IPS DF 6.9 (cell line): ENCODE measurements around the gene LCNL1.

Experiments used
- DNase-seq: peaks from one replicate; pipeline ENCODE4 v3.0.0-alpha.2; 2013; ENCODE audit warnings: low read depth, low spot score
- H3K27ac ChIP-seq: one replicate; pipeline ENCODE4 v1.5.1; 2013; ENCODE audit warnings: low read length, control low read depth
- H3K27me3 ChIP-seq: 2 replicates; pipeline ENCODE4 v1.6.1; 2013; ENCODE audit warnings: mild to moderate bottlenecking, low read length; ENCODE audit not compliant: control insufficient read depth, insufficient read depth
- H3K36me3 ChIP-seq: 2 replicates; pipeline ENCODE4 v1.6.1; 2013; ENCODE audit warnings: low read length; ENCODE audit not compliant: control insufficient read depth, insufficient read depth
- H3K4me1 ChIP-seq: 2 replicates; pipeline ENCODE4 v1.6.1; 2013; ENCODE audit warnings: low read length; ENCODE audit not compliant: control insufficient read depth, insufficient read depth
- H3K4me3 ChIP-seq: 2 replicates; pipeline ENCODE4 v1.5.1; 2013; ENCODE audit warnings: mild to moderate bottlenecking, low read length
- H3K9me3 ChIP-seq: 2 replicates; pipeline ENCODE4 v1.6.1; 2013; ENCODE audit warnings: low read length, inconsistent platforms; ENCODE audit not compliant: control insufficient read depth, insufficient read depth
- WGBS: extraction: QIAGEN DNeasy Blood & Tissue Kit; methylation state at CpG from one replicate; pipeline ENCODE4 v1.1.7; 2013; ENCODE audit warnings: mixed read lengths, missing lambda C conversion rate; ENCODE audit not compliant: insufficient read length, insufficient coverage; 5-methylcytosine and 5-hydroxymethylcytosine counted together

The LCNL1 gene

DNA sequence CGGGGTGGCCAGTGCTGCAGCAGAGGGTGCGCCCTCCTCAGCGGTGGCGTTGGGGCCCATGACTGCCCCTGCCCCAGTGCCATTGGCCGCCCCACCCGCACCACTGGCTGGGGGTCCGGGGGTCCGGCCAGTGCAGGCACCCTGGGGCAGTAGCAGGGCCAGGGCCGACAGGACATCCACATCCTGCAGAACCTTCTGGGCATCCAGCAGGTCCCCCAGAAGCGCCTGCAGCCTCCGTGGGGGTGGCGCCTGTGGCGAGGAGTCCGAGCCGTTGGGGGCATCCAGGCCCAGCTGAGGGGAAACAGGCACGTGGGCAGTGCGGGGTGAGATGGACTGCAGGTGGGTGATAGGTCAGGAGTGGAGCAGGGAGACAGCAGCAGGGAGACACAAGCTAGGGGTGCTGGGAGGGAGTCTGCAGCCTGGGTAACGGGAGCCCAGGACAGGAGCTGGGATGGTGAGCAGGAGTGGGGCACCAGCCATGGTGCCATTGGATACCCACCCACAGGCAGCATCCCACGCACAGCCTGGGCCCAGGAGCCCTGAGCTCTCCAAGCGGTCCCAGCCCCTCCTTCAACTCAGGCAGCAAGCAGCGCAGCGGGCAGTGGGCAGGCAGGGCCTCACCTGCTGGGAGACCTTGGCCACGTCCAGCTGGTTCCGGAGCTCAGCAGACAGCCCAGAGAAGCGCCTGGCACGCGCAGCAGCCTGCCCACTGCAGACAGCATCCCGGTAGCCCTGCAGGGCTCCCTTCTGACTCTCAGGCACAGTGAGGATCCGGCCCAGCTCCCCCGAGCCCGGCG, 38.2 kb downstream of the LCNL1 start:
- H3K27me3 ChIP-seq: no peaks in the 10 kb centered on the region
- H3K27ac ChIP-seq: no peak overlapping the region
- H3K4me1 ChIP-seq: peaks cover 3% of the 10 kb centered on the region
- no peak for DNase-seq
- H3K4me3 ChIP-seq: no peak overlapping the region
- no peaks in the 10 kb centered on the region for H3K9me3 ChIP-seq
- WGBS: no CpG with 5 or more reads among the region's 32 CpGs
- H3K36me3 ChIP-seq: no peaks in the 10 kb centered on the region; the same call in 1 of the 2 replicates

DNA sequence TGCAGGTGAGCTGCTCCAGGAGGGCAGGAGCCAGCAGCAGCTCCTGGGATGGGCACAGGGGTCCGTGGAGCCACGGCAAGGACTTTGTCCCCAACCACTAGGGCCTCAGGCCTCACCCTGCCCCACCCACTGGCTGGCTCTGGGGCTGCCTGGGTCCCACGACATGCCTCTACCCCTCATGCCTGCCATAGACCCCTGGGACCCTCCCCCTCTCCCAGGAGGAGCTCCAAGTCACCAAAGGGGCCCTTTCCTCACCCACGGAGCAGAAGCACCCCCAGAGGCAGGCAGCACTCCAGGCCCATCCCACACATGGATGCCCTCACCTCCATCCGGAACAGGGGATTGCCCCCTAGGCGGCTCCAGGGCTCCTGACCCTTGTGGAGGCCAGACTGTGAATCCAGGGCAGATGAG, 38.8 kb downstream of the LCNL1 start:
- no peak for DNase-seq
- Histone ChIP-seq H3K4me3 (no peak overlapping the region), H3K36me3 (no peaks in the 10 kb centered on the region; the same call in 1 of the 2 replicates), H3K4me1 (peaks cover 3% of the 10 kb centered on the region), H3K27ac (no peak overlapping the region), H3K9me3 (no peaks in the 10 kb centered on the region), H3K27me3 (no peaks in the 10 kb centered on the region)
- WGBS: no CpG with 5 or more reads among the region's 6 CpGs

- H3K36me3 ChIP-seq: no peaks in the 10 kb centered on the region; the same call in 1 of the 2 replicates
- WGBS: no CpG with 5 or more reads among the region's 30 CpGs
- no peak overlapping the region for H3K4me3 ChIP-seq
- no peaks in the 10 kb centered on the region for H3K9me3 ChIP-seq
- DNase-seq: peak; percentile 81
- peaks cover 3% of the 10 kb centered on the region for H3K4me1 ChIP-seq
- H3K27me3 ChIP-seq: no peaks in the 10 kb centered on the region
- H3K27ac ChIP-seq: no peak overlapping the region
These were observed 39.3 kb downstream of the LCNL1 start for GRCh38 chr9:137021979-137022661.

- H3K27ac ChIP-seq: no peak overlapping the region
- WGBS: no CpG with 5 or more reads among the region's 23 CpGs
- peaks cover 3% of the 10 kb centered on the region for H3K4me1 ChIP-seq
- no peak for DNase-seq
- H3K27me3 ChIP-seq: no peaks in the 10 kb centered on the region; the same call in 1 of the 2 replicates
- no peak overlapping the region for H3K4me3 ChIP-seq
- no peaks in the 10 kb centered on the region; the same call in 1 of the 2 replicates for H3K36me3 ChIP-seq
- no peaks in the 10 kb centered on the region for H3K9me3 ChIP-seq
These were observed 39.8 kb downstream of the LCNL1 start for GRCh38 chr9:137022662-137023008.

- H3K27me3 ChIP-seq: no peaks in the 10 kb centered on the region; the same call in 1 of the 2 replicates
- H3K36me3 ChIP-seq: no peaks in the 10 kb centered on the region; the same call in 1 of the 2 replicates
- peaks cover 3% of the 10 kb centered on the region for H3K4me1 ChIP-seq
- no CpG with 5 or more reads among the region's 7 CpGs for WGBS
- no peaks in the 10 kb centered on the region for H3K9me3 ChIP-seq
- no peak overlapping the region for H3K27ac ChIP-seq
- no peak for DNase-seq
- no peak overlapping the region for H3K4me3 ChIP-seq
These were observed 40.4 kb downstream of the LCNL1 start for GRCh38 chr9:137023157-137023556.

- Histone ChIP-seq H3K36me3 (no peaks in the 10 kb centered on the region; the same call in 1 of the 2 replicates), H3K27ac (no peak overlapping the region), H3K9me3 (no peaks in the 10 kb centered on the region), H3K4me1 (peaks cover 3% of the 10 kb centered on the region), H3K4me3 (no peak overlapping the region), H3K27me3 (no peaks in the 10 kb centered on the region; the same call in 1 of the 2 replicates)
- no peak for DNase-seq
- no CpG with 5 or more reads among the region's 15 CpGs for WGBS
These were observed 40.8 kb downstream of the LCNL1 start for GRCh38 chr9:137023583-137023991.

- no peak for DNase-seq
- Histone ChIP-seq H3K4me3 (no peak overlapping the region), H3K27me3 (no peaks in the 10 kb centered on the region; the same call in 1 of the 2 replicates)
These were observed 42.7 kb downstream of the LCNL1 start for GRCh38 chr9:137025517-137025966.

DNA sequence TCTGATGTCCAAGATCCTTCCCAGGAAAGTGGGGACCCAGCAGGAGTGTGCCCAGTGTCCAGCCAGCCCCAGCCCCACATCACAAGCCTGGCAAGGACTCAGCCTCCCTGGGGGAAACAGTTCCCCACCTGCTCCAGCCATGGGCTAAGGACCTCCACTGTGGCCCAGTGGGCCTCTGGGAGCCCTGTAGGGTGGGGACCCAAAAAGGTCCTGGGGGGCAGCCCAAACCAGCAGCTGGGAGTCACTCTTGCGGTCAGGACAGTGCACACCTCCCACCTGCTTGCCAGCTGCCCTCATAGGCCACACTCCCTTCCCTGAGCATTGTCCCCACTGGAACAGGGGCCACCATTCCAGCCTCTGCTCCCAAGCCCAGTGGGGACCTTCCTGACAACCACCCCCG, 43.6 kb downstream of the LCNL1 start:
- Histone ChIP-seq H3K9me3 (no peaks in the 10 kb centered on the region), H3K27ac (no peak overlapping the region), H3K4me1 (peaks cover 5% of the 10 kb centered on the region), H3K4me3 (no peak overlapping the region), H3K36me3 (no peaks in the 10 kb centered on the region; the same call in 1 of the 2 replicates), H3K27me3 (no peaks in the 10 kb centered on the region; the same call in 1 of the 2 replicates)
- no peak for DNase-seq
- WGBS: no CpG with 5 or more reads among the region's 2 CpGs

More at GRCh38 chr9:137025517-137025966, 42.7 kb downstream of the LCNL1 start:
- no CpG with 5 or more reads among the region's 21 CpGs for WGBS
- H3K9me3 ChIP-seq: no peaks in the 10 kb centered on the region
- no peak overlapping the region for H3K27ac ChIP-seq
- H3K36me3 ChIP-seq: no peaks in the 10 kb centered on the region; the same call in 1 of the 2 replicates
- peaks cover 5% of the 10 kb centered on the region for H3K4me1 ChIP-seq

- Histone ChIP-seq H3K27ac (no peak overlapping the region), H3K4me3 (no peak overlapping the region), H3K36me3 (no peaks in the 10 kb centered on the region; the same call in 1 of the 2 replicates), H3K4me1 (peaks cover 5% of the 10 kb centered on the region), H3K27me3 (no peaks in the 10 kb centered on the region; the same call in 1 of the 2 replicates), H3K9me3 (no peaks in the 10 kb centered on the region)
- DNase-seq: no peak
- WGBS: no CpG with 5 or more reads among the region's 4 CpGs
These were observed 44.0 kb downstream of the LCNL1 start for GRCh38 chr9:137026828-137027227.
